Neural cell (in vitro differentiated cells): ENCODE measurements around the gene PPP6C. TPM values are rescaled to one million over a fixed set of nuclear protein-coding genes. Genes with fewer than 3 reads are reported as not detected.

Source experiments
- H2AFZ ChIP-seq: fragments of 200-600, 300-800 bp; sonication (generic), shearing (Covaris generic); 2 replicates; pipeline ENCODE4 v1.6.0; 2014; ENCODE audit warnings: low read depth, mild to moderate bottlenecking, antibody characterized with exemption, low read length, moderate library complexity
- H3F3A ChIP-seq: fragments of 200-600 bp; shearing (Covaris generic); 2 replicates; pipeline ENCODE4 v1.6.1; 2016; ENCODE audit warnings: mild to moderate bottlenecking, moderate library complexity, mixed read lengths, antibody characterized with exemption, low read length; ENCODE audit not compliant: insufficient read depth, poor library complexity, severe bottlenecking
- H3K27ac ChIP-seq: fragments of 200-600, 300-800 bp; sonication (generic), shearing (Covaris generic); 2 replicates; pipeline ENCODE4 v1.5.1; 2014; ENCODE audit warnings: mild to moderate bottlenecking, low read length, moderate library complexity
- H3K27me3 ChIP-seq: fragments of 300-800, 200-600 bp; sonication (generic), shearing (Covaris generic); 2 replicates; pipeline ENCODE4 v1.6.0; 2014; ENCODE audit warnings: mild to moderate bottlenecking, low read depth, low read length, moderate library complexity; ENCODE audit not compliant: insufficient read depth
- H3K36me3 ChIP-seq: fragments of 300-800, 200-600 bp; sonication (generic), shearing (Covaris generic); 2 replicates; pipeline ENCODE4 v1.5.1; 2014; ENCODE audit warnings: mild to moderate bottlenecking, antibody characterized with exemption, low read length, moderate library complexity; ENCODE audit not compliant: insufficient read depth
- H3K4me2 ChIP-seq: fragments of 300-800, 200-600 bp; sonication (generic), shearing (Covaris generic); 2 replicates; pipeline ENCODE4 v1.6.0; 2014; ENCODE audit warnings: mild to moderate bottlenecking, low read length
- H3K4me3 ChIP-seq: fragments of 300-800, 200-600 bp; sonication (generic), shearing (Covaris generic); 2 replicates; pipeline ENCODE4 v1.5.1; 2014; ENCODE audit warnings: mild to moderate bottlenecking, low read length, moderate library complexity
- H3K79me2 ChIP-seq: fragments of 200-600 bp; shearing (Covaris generic); replicated peaks from 2 replicates; pipeline ENCODE4 v1.6.0; 2014; ENCODE audit warnings: mild to moderate bottlenecking, low read length, moderate library complexity; ENCODE audit not compliant: insufficient read depth
- H3K9ac ChIP-seq: fragments of 300-800, 200-600 bp; sonication (generic), shearing (Covaris generic); 2 replicates; pipeline ENCODE4 v1.6.1; 2016; ENCODE audit warnings: mild to moderate bottlenecking, low read length, mixed read lengths
- H3K9me2 ChIP-seq: fragments of 200-600 bp; shearing (Covaris generic); 2 replicates; pipeline ENCODE4 v1.6.1; 2016; ENCODE audit warnings: mild to moderate bottlenecking, low read length, mixed read lengths; ENCODE audit not compliant: insufficient read depth
- H3K9me3 ChIP-seq: fragments of 200-600, 300-800 bp; sonication (generic), shearing (Covaris generic); 2 replicates; pipeline ENCODE4 v1.6.1; 2016; ENCODE audit warnings: mild to moderate bottlenecking, mixed run types, low read length, moderate library complexity, mixed read lengths
- H4K20me1 ChIP-seq: fragments of 200-600 bp; shearing (Covaris generic); 2 replicates; pipeline ENCODE4 v1.6.1; 2016; ENCODE audit warnings: mild to moderate bottlenecking, mixed run types; ENCODE audit not compliant: insufficient read depth
- EP300 ChIP-seq: fragments of 450-650 bp; conservative IDR thresholded peaks from 2 replicates; pipeline ENCODE4 v1.6.1; 2014; ENCODE audit warnings: antibody characterized with exemption, mild to moderate bottlenecking, moderate library complexity; ENCODE audit not compliant: poor library complexity, severe bottlenecking
- EZH2 ChIP-seq: fragments of 200-600, 300-800 bp; shearing (Covaris generic), sonication (generic); IDR thresholded peaks from 2 replicates; pipeline ENCODE4 v1.6.1; 2014; ENCODE audit warnings: antibody characterized with exemption, low read length, borderline replicate concordance, mild to moderate bottlenecking; ENCODE audit not compliant: insufficient read depth, poor library complexity, severe bottlenecking
- MXI1 ChIP-seq: fragments of 450-650 bp; conservative IDR thresholded peaks from 2 replicates; pipeline ENCODE4 v1.6.1; 2014; ENCODE audit warnings: antibody characterized with exemption, mild to moderate bottlenecking; ENCODE audit not compliant: poor library complexity, severe bottlenecking
- POLR2AphosphoS5 ChIP-seq: IDR thresholded peaks from 2 replicates; pipeline ENCODE4 v1.6.1; 2012
- RAD21 ChIP-seq: fragments of 450-650 bp; conservative IDR thresholded peaks from 2 replicates; pipeline ENCODE4 v1.6.1; 2014; ENCODE audit warnings: antibody characterized with exemption, mild to moderate bottlenecking, moderate library complexity
- SMC3 ChIP-seq: fragments of 450-650 bp; conservative IDR thresholded peaks from 2 replicates; pipeline ENCODE4 v1.6.1; 2014; ENCODE audit warnings: antibody characterized with exemption, mild to moderate bottlenecking, moderate library complexity; ENCODE audit not compliant: poor library complexity
- TAF1 ChIP-seq: IDR thresholded peaks from 2 replicates; pipeline ENCODE4 v1.6.1; 2012; ENCODE audit warnings: low read depth
- polyA plus RNA-seq: library from polyadenylated mRNA; depleted of rRNA; stranded (reverse); fragments of >200 nt; gene quantifications from 2 replicates; pipeline ENCODE4 v1.2.3, GENCODE V29; 2014
- TF ChIP-seq, protein P1 (sequence below): IDR thresholded peaks from 2 replicates; pipeline ENCODE4 v1.6.1; 2012; ENCODE audit warnings: borderline replicate concordance
- TF ChIP-seq, protein P2 (sequence below): fragments of 450-650 bp; IDR thresholded peaks from 2 replicates; pipeline ENCODE4 v1.5.1; 2014; ENCODE audit warnings: antibody characterized with exemption, mild to moderate bottlenecking, moderate library complexity; ENCODE audit not compliant: poor library complexity, severe bottlenecking

Gene PPP6C
- polyA plus RNA-seq, 1 donor from 2014 or later, result 25.1 TPM

DNA sequence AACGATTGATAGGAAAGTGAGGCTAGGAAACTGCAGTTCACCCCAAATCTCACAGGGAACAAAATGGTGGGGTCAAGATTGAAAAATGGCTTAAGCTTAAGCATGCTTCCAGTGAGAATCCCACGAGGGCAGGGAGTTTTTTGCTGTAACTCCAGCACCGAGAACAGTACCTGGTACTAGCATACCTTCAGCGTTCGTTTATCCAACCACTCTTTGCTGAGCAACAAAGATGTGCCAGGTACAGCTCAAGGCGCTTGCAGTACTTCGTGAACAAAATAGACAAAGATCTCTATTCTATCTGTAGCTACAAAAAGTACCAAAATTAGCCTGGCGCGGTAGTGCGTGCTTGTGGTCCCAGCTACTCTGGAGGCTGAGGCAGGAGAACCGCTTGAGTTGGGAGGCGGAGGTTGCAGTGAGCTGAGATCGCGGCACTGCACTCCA is 778 bp upstream of the PPP6C start:
- Histone ChIP-seq H3K27ac (peak overlapping the region; percentile 96), H3K9me2 (no peaks in the 10 kb centered on the region), H2AFZ (peak overlapping the region; percentile 92), H3K79me2 (peaks cover 41% of the 10 kb centered on the region), H3K9me3 (no peaks in the 10 kb centered on the region), H3F3A (no peaks in the 10 kb centered on the region), H3K4me3 (peak overlapping the region; percentile 87), H3K36me3 (no peaks in the 10 kb centered on the region), H3K4me2 (peak overlapping the region; percentile 100), H3K27me3 (no peaks in the 10 kb centered on the region), H3K9ac (peak overlapping the region; percentile 99), H4K20me1 (no peaks in the 10 kb centered on the region)
- TF ChIP-seq SMC3 (no peak), MXI1 (no peak), POLR2AphosphoS5 (no peak), TAF1 (no peak), EZH2 (no peak), RAD21 (no peak), EP300 (no peak)
- TF ChIP-seq, protein P1, sequence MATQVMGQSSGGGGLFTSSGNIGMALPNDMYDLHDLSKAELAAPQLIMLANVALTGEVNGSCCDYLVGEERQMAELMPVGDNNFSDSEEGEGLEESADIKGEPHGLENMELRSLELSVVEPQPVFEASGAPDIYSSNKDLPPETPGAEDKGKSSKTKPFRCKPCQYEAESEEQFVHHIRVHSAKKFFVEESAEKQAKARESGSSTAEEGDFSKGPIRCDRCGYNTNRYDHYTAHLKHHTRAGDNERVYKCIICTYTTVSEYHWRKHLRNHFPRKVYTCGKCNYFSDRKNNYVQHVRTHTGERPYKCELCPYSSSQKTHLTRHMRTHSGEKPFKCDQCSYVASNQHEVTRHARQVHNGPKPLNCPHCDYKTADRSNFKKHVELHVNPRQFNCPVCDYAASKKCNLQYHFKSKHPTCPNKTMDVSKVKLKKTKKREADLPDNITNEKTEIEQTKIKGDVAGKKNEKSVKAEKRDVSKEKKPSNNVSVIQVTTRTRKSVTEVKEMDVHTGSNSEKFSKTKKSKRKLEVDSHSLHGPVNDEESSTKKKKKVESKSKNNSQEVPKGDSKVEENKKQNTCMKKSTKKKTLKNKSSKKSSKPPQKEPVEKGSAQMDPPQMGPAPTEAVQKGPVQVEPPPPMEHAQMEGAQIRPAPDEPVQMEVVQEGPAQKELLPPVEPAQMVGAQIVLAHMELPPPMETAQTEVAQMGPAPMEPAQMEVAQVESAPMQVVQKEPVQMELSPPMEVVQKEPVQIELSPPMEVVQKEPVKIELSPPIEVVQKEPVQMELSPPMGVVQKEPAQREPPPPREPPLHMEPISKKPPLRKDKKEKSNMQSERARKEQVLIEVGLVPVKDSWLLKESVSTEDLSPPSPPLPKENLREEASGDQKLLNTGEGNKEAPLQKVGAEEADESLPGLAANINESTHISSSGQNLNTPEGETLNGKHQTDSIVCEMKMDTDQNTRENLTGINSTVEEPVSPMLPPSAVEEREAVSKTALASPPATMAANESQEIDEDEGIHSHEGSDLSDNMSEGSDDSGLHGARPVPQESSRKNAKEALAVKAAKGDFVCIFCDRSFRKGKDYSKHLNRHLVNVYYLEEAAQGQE, result no peak
- TF ChIP-seq, protein P2, sequence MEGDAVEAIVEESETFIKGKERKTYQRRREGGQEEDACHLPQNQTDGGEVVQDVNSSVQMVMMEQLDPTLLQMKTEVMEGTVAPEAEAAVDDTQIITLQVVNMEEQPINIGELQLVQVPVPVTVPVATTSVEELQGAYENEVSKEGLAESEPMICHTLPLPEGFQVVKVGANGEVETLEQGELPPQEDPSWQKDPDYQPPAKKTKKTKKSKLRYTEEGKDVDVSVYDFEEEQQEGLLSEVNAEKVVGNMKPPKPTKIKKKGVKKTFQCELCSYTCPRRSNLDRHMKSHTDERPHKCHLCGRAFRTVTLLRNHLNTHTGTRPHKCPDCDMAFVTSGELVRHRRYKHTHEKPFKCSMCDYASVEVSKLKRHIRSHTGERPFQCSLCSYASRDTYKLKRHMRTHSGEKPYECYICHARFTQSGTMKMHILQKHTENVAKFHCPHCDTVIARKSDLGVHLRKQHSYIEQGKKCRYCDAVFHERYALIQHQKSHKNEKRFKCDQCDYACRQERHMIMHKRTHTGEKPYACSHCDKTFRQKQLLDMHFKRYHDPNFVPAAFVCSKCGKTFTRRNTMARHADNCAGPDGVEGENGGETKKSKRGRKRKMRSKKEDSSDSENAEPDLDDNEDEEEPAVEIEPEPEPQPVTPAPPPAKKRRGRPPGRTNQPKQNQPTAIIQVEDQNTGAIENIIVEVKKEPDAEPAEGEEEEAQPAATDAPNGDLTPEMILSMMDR, result no peak

DNA sequence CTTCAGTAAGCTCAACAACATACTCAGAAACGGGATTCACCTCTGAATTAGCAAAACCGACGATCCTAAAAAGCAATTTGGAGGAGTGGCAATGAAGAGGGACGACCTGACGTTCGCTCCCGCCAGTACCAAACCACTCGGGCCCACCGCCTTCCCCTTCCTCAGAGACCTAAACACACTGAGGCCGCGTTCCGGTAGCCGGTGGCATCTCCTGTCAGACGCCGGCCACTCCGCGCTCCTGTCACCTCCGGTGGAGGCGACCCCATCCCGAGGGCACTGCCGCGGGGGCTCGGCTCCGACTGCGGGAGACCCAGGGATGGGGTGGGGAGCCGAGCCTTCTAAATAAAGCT is 617 bp downstream of the PPP6C start:
- Histone ChIP-seq H3K9me2 (no peaks in the 10 kb centered on the region), H3K9ac (peak overlapping the region; percentile 99), H3K9me3 (no peaks in the 10 kb centered on the region), H3K27me3 (no peaks in the 10 kb centered on the region), H3K4me3 (peak overlapping the region; percentile 87), H4K20me1 (no peaks in the 10 kb centered on the region), H3K36me3 (no peaks in the 10 kb centered on the region), H3K4me2 (peak overlapping the region; percentile 84), H2AFZ (peak overlapping the region; percentile 94), H3F3A (no peaks in the 10 kb centered on the region), H3K79me2 (peaks cover 51% of the 10 kb centered on the region), H3K27ac (peak overlapping the region; percentile 96)
- TF ChIP-seq, protein P2, result no peak
- TF ChIP-seq SMC3 (no peak), EP300 (no peak), RAD21 (no peak), POLR2AphosphoS5 (no peak), MXI1 (no peak), TAF1 (no peak), EZH2 (no peak)
- TF ChIP-seq, protein P1, result no peak
